Fibroblast of the aortic adventitia (primary cell): Measurements from ENCODE around the gene TAOK1. TPM values are rescaled to one million over a fixed set of nuclear protein-coding genes. Genes with fewer than 3 reads are reported as not detected.
A peak's percentile ranks its signal among the peaks of the same experiment; 100 is the strongest.

Source experiments
- DNase-seq: peaks from one replicate; pipeline ENCODE4 v3.0.0-alpha.2; 2010; ENCODE audit warnings: low read depth
- H3K4me3 ChIP-seq: 2 replicates; pipeline ENCODE4 v1.5.1; 2011; ENCODE audit warnings: low read depth, mild to moderate bottlenecking, control low read depth, low read length, moderate library complexity
- CTCF ChIP-seq: IDR thresholded peaks from 2 replicates; pipeline ENCODE4 v1.5.1; 2011; ENCODE audit warnings: mild to moderate bottlenecking, low read length, control low read depth, inconsistent platforms; ENCODE audit not compliant: insufficient read depth
- total RNA-seq: library from RNA; depleted of rRNA; stranded (reverse); fragments of >200 nt; gene quantifications from 2 replicates; pipeline ENCODE4 v1.2.3, GENCODE V29; 2012; ENCODE audit warnings: low replicate concordance

TAOK1 gene
- total RNA-seq, 1 donor, result 71.8 TPM

DNA sequence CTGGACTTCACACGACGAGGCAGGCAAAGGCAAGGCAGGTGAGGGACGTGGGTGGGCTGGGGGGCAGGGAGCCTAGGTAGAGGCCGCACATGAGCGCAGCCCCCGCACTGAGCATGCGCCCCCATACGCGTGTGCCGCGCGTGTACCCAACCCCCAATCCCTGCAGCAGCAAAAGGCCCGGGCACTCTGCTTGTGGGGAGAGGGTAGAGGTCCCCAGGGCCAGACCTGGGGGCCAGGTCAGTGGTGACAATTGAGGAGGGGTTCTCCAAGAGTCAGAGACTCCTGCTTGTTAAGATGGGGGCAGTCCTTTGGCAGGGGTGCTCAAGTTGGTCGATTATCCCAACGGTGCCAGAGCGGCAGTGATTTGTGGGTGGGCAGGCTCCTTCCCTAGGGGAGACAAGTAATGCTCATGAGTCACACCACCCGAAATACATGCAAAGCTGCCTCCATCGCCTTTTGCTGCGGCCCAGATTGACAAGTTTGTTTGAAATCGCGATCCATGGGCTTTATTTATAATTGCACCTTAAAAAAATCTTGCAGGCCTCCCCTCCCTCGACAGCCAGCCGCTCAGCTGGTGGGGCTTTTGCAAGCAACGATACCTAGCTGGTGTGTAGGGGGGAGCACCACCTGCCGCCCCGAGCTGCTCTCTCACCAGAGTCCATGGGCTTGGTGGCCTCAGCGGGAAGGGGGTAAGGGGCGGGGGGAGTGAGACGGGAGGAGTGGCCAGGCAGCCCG lies 200.4 kb downstream of the TAOK1 start:
- peak overlapping the region; percentile 66 for H3K4me3 ChIP-seq
- peak; percentile 66 for DNase-seq
- no peak for TF ChIP-seq CTCF

DNA sequence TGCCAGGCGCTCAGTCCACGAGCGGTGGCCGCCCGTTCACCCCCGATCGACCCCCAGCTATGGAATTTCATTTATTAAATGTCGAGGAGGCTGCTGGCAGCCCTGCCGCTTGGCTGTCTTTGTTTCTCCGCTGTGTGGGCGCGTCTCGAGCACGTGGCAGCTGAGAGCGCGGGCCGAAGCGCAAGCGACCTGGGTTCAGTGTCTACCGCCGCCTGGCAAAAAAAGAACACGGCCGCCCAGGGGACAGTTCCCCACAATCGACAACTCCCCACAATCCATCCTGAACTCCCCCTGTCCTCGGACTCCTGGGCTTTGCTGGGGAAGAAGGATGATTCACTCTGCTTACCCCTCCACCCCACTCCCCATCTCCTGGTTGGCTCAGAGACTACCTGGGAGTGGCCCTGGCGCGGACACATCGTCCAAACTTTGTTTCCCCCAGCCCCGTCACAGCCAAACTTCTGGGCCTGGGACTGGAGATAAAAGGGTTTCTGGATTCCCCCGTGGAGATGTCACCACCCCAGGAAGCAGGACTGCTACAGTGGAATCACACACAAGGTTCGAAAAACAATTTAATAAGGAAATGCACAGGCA lies 201.1 kb downstream of the TAOK1 start:
- DNase-seq, result peak; percentile 72
- TF ChIP-seq CTCF, result no peak
- peak overlapping the region; percentile 38 for H3K4me3 ChIP-seq

- peak; percentile 97 for TF ChIP-seq CTCF
- H3K4me3 ChIP-seq, result peak overlapping the region; percentile 38
- DNase-seq, result no peak
These were observed 201.8 kb downstream of the TAOK1 start for GRCh38 chr17:29591737-29592608.

DNA sequence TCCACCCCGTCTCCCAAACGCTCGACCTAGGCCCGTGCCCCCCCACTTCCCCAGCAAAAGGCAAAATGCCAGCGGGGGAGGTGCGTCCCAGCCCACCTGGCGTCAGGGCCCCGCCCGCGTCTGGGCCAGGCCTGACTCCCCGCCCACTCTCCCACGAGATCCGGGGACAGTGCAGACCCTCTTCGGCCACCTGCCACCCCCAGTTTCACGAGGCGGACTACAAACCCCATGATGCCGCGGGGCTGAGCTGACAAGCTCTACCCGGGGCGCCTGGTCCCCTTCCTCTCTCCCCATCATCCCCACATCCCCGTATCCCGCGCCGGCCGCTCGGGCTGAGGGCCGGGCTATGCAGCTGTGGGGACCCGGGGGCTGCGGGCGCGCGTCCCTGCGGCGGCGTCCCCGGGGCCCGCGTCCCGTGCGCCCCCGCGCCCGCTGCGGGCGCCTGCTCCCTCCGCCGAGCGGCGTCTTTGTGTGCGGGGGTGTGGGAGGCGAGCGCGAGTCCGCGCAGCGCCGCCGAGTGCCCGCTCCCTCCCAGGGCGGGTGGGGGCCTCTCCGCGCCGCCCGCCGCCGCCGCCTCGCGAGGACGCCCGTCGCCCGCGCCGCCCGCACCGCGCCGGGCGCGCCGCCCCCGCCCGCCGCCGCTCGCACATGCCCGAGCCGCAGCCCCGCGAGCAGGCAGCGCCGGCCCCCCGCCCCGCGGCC lies 202.8 kb downstream of the TAOK1 start, which contains the start of gene ANKRD13B:
ANKRD13B (plus strand) TSS at position 283 of the 702 bp plus-strand sequence. CDS start 490 bp downstream, outside the sequence.
- no peak for TF ChIP-seq CTCF
- DNase-seq, result no peak
- peak within 1 kb of the TSS; percentile 69 for H3K4me3 ChIP-seq

GRCh38 chr17:29593591-29594518 lies 203.7 kb downstream of the TAOK1 start:
- no peak for DNase-seq
- H3K4me3 ChIP-seq, result peak overlapping the region; percentile 69
- peak; percentile 21 for TF ChIP-seq CTCF
